WTC11 (cell line): Measurements from ENCODE around the gene GSS. TPM values are rescaled to one million over a fixed set of nuclear protein-coding genes. Genes with fewer than 3 reads are reported as not detected.

ENCODE experiments used
- ATAC-seq: fragments of 200-7000 bp; cut with Tn5 transposase; 2 replicates; pipeline ENCODE4 v1.10.0; 2021; ENCODE audit warnings: mild to moderate bottlenecking, moderate library complexity
- CTCF ChIA-PET: fragments of 300-600 bp; sonication (Branson Sonifier 250); formaldehyde crosslinking; loops from one replicate; lab custom pipeline; 2021; ENCODE audit warnings: antibody characterized with exemption; lab: Charles Lee
- POLR2A ChIA-PET: fragments of 350-600 bp; sonication (Branson Sonifier 250); formaldehyde crosslinking; loops from one replicate; lab custom pipeline; 2021; ENCODE audit warnings: antibody characterized with exemption; lab: Charles Lee
- DNase-seq: peaks from one replicate; pipeline ENCODE4 v3.0.0; 2021; ENCODE audit warnings: low spot score
- H3K27ac Mint-ChIP-seq: 2 replicates; pipeline ENCODE4 v1.8.0; 2021; ENCODE audit warnings: mixed read lengths
- H3K27me3 Mint-ChIP-seq: 2 replicates; pipeline ENCODE4 v1.8.0; 2021; ENCODE audit warnings: low read depth, mild to moderate bottlenecking, moderate library complexity, mixed read lengths
- H3K36me3 Mint-ChIP-seq: 2 replicates; pipeline ENCODE4 v1.8.0; 2021; ENCODE audit warnings: mixed read lengths
- H3K4me1 Mint-ChIP-seq: 2 replicates; pipeline ENCODE4 v1.8.0; 2022; ENCODE audit warnings: mixed read lengths
- H3K4me3 Mint-ChIP-seq: 2 replicates; pipeline ENCODE4 v1.8.0; 2021; ENCODE audit warnings: mild to moderate bottlenecking, moderate library complexity, mixed read lengths
- H3K9me3 Mint-ChIP-seq: 2 replicates; pipeline ENCODE4 v1.8.0; 2021; ENCODE audit warnings: mixed read lengths
- EMX1 ChIP-seq: fragments of 250-450 bp; sonication (Bioruptor Pico); IDR thresholded peaks from 2 replicates; pipeline ENCODE4 v1.8.0; 2021; ENCODE audit warnings: mild to moderate bottlenecking
- FOXJ3 ChIP-seq: sonication (generic); formaldehyde crosslinking; IDR thresholded peaks from 2 replicates; pipeline ENCODE4 v1.9.0; 2021; ENCODE audit warnings: missing genetic modification reagents, mild to moderate bottlenecking, borderline replicate concordance
- FOXK1 ChIP-seq: sonication (generic); formaldehyde crosslinking; IDR thresholded peaks from 2 replicates; pipeline ENCODE4 v1.8.0; 2022; ENCODE audit warnings: mild to moderate bottlenecking, moderate library complexity, missing genetic modification reagents
- FOXP1 ChIP-seq: sonication (generic); formaldehyde crosslinking; IDR thresholded peaks from 2 replicates; pipeline ENCODE4 v1.8.0; 2022; ENCODE audit warnings: missing genetic modification reagents, mild to moderate bottlenecking, moderate library complexity, borderline replicate concordance
- GTF2I ChIP-seq: fragments of 250-450 bp; sonication (Bioruptor Pico); conservative IDR thresholded peaks from 2 replicates; pipeline ENCODE4 v1.4.0; 2021; ENCODE audit warnings: mild to moderate bottlenecking
- HMGA2 ChIP-seq: fragments of 250-450 bp; sonication (Bioruptor Pico); IDR thresholded peaks from 2 replicates; pipeline ENCODE4 v1.4.0; 2021; ENCODE audit warnings: mild to moderate bottlenecking, moderate library complexity
- IRF2 ChIP-seq: sonication (generic); formaldehyde crosslinking; IDR thresholded peaks from 2 replicates; pipeline ENCODE4 v1.8.0; 2022; ENCODE audit warnings: low read depth, missing genetic modification reagents, borderline replicate concordance
- JUN ChIP-seq: sonication (generic); formaldehyde crosslinking; IDR thresholded peaks from 2 replicates; pipeline ENCODE4 v1.8.0; 2023; ENCODE audit warnings: mild to moderate bottlenecking, missing genetic modification reagents
- NFATC4 ChIP-seq: fragments of 250-450 bp; sonication (Bioruptor Pico); IDR thresholded peaks from 2 replicates; pipeline ENCODE4 v1.9.0; 2021; ENCODE audit warnings: mild to moderate bottlenecking
- NR3C1 ChIP-seq: sonication (generic); formaldehyde crosslinking; conservative IDR thresholded peaks from 2 replicates; pipeline ENCODE4 v1.8.1; 2023; ENCODE audit warnings: low read depth, mild to moderate bottlenecking, missing genetic modification reagents
- RELA ChIP-seq: sonication (generic); formaldehyde crosslinking; IDR thresholded peaks from 2 replicates; pipeline ENCODE4 v1.8.1; 2022; ENCODE audit warnings: missing genetic modification reagents, mild to moderate bottlenecking, borderline replicate concordance
- TEAD1 ChIP-seq: sonication (generic); formaldehyde crosslinking; IDR thresholded peaks from 2 replicates; pipeline ENCODE4 v1.8.0; 2022; ENCODE audit warnings: mild to moderate bottlenecking, missing genetic modification reagents
- USF2 ChIP-seq: sonication (generic); formaldehyde crosslinking; IDR thresholded peaks from 2 replicates; pipeline ENCODE4 v1.8.1; 2023; ENCODE audit warnings: mild to moderate bottlenecking, missing genetic modification reagents, moderate library complexity
- ZBTB43 ChIP-seq: sonication (generic); formaldehyde crosslinking; IDR thresholded peaks from 2 replicates; pipeline ENCODE4 v1.8.1; 2023; ENCODE audit warnings: mild to moderate bottlenecking, missing genetic modification reagents
- ZNF121 ChIP-seq: sonication (generic); formaldehyde crosslinking; IDR thresholded peaks from 2 replicates; pipeline ENCODE4 v1.8.0; 2023; ENCODE audit warnings: missing genetic modification reagents
- ZNF512 ChIP-seq: sonication (generic); formaldehyde crosslinking; IDR thresholded peaks from 2 replicates; pipeline ENCODE4 v1.8.1; 2022; ENCODE audit warnings: missing genetic modification reagents, borderline replicate concordance
- total RNA-seq: library from RNA; stranded (reverse); gene quantifications from 3 replicates; pipeline ENCODE4 v1.2.3, GENCODE V29; 2021
- TF ChIP-seq, protein P1 (sequence below): fragments of 200-600 bp; IDR thresholded peaks from 2 replicates; pipeline ENCODE4 v1.8.0; 2022; ENCODE audit warnings: antibody characterized with exemption
- TF ChIP-seq, protein P2 (sequence below): fragments of 250-450 bp; sonication (Bioruptor Pico); IDR thresholded peaks from 2 replicates; pipeline ENCODE4 v1.9.0; 2021; ENCODE audit warnings: mild to moderate bottlenecking, borderline replicate concordance
- TF ChIP-seq, protein P3 (sequence below): sonication (generic); formaldehyde crosslinking; IDR thresholded peaks from 2 replicates; pipeline ENCODE4 v1.8.1; 2023; ENCODE audit warnings: mild to moderate bottlenecking, missing genetic modification reagents, moderate library complexity
- TF ChIP-seq, protein P4 (sequence below): sonication (generic); formaldehyde crosslinking; IDR thresholded peaks from 2 replicates; pipeline ENCODE4 v1.8.1; 2022; ENCODE audit warnings: mild to moderate bottlenecking, missing genetic modification reagents, moderate library complexity, borderline replicate concordance
- TF ChIP-seq, protein P5 (sequence below): sonication (generic); formaldehyde crosslinking; IDR thresholded peaks from 2 replicates; pipeline ENCODE4 v1.8.0; 2023; ENCODE audit warnings: missing genetic modification reagents

Gene GSS
- total RNA-seq, 1 experiment from 2014 or later: 47.3 TPM

DNA sequence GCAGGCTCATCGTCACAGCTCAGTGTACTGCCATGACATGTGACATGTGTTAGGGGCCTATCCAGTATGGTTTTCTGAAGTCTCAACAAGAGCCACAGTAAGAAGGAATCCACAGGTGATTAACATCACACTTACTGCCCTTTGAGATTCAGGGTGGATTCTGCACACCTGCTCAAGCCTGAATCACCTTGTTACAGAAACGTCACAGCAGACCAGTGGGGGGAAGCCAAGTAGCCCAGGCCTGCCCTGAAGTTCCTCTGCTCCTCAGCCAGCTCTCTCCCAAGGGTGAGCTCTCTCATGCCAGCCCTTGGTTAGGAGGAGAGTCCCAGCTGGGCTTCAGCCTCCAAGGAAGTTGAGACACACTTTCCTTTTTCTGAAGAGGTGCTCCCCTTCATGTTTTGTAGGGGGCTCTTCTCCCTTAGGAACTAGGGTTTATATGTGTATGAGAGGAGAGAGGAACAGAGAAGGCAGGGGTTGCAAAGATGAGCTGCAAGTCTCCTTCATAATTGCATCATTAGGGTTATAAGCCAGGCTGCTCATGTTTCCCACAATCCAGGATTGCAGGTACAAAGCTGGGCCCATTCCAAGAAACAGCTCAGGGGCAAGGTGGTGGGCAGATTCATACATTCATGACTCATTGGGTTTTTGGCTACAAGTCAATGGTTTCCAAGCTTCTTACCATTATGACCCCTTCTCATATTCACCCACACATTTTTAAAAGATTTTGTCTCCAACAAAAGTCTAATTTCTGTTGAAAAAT is 11.6 kb downstream of the GSS start:
- Mint-ChIP-seq H3K9me3 (no peaks in the 10 kb centered on the region), H3K27ac (no peak overlapping the region), H3K36me3 (peaks cover 39% of the 10 kb centered on the region), H3K4me1 (no peaks in the 10 kb centered on the region), H3K27me3 (no peaks in the 10 kb centered on the region), H3K4me3 (no peak overlapping the region)
- DNase-seq (no peak), ATAC-seq (no peak)
- CTCF ChIA-PET: interaction anchor here (0.6 to 0.9 kb wide), 3 partner anchors 70 to 152 kb away, joined by 3 to 4 read pairs (median 3); no protein-coding TSS in a partner anchor
- TF ChIP-seq FOXK1 (CRISPR knock-in tag) (no peak), FOXP1 (no peak), HMGA2 (CRISPR knock-in tag) (no peak)
- POLR2A ChIA-PET: interaction anchor here (0.7 kb wide), 1 partner anchor 11 kb away, joined by 3 read pairs; no protein-coding TSS in a partner anchor

DNA sequence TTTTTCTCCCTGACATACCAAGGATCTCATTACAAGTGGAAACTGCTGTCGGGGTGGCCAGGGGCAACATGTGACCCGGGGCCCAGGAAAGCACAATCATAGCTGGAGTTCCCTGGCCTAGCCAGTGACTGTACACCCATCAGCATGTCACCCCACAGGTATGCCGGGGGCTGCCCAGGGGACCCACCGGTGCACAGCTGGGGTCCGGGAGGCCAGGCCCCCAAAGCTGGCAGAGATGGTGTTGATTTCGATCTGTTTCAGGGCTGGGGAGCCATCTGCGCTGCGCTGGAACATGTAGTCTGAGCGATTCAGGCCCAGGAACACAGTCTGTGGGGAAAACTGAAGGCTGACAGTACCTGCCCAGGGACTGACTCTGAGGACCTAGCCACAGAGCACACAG is 13.3 kb downstream of the GSS start:
- Mint-ChIP-seq H3K4me1 (no peaks in the 10 kb centered on the region), H3K27me3 (no peaks in the 10 kb centered on the region), H3K27ac (no peak overlapping the region), H3K9me3 (no peaks in the 10 kb centered on the region), H3K36me3 (peaks cover 45% of the 10 kb centered on the region), H3K4me3 (no peak overlapping the region)
- DNase-seq (no peak), ATAC-seq (no peak)
- CTCF ChIA-PET: no interaction called here
- TF ChIP-seq USF2: no peak
- no peak for TF ChIP-seq ZBTB43 (CRISPR knock-in tag)
- no peak for TF ChIP-seq ZNF121 (CRISPR knock-in tag)
- no peak for TF ChIP-seq NFATC4 (CRISPR knock-in tag)
- TF ChIP-seq NR3C1 (CRISPR knock-in tag): no peak
- TF ChIP-seq TEAD1 (CRISPR knock-in tag): no peak
- TF ChIP-seq, protein P1, sequence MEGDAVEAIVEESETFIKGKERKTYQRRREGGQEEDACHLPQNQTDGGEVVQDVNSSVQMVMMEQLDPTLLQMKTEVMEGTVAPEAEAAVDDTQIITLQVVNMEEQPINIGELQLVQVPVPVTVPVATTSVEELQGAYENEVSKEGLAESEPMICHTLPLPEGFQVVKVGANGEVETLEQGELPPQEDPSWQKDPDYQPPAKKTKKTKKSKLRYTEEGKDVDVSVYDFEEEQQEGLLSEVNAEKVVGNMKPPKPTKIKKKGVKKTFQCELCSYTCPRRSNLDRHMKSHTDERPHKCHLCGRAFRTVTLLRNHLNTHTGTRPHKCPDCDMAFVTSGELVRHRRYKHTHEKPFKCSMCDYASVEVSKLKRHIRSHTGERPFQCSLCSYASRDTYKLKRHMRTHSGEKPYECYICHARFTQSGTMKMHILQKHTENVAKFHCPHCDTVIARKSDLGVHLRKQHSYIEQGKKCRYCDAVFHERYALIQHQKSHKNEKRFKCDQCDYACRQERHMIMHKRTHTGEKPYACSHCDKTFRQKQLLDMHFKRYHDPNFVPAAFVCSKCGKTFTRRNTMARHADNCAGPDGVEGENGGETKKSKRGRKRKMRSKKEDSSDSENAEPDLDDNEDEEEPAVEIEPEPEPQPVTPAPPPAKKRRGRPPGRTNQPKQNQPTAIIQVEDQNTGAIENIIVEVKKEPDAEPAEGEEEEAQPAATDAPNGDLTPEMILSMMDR: no peak
- TF ChIP-seq, protein P2, sequence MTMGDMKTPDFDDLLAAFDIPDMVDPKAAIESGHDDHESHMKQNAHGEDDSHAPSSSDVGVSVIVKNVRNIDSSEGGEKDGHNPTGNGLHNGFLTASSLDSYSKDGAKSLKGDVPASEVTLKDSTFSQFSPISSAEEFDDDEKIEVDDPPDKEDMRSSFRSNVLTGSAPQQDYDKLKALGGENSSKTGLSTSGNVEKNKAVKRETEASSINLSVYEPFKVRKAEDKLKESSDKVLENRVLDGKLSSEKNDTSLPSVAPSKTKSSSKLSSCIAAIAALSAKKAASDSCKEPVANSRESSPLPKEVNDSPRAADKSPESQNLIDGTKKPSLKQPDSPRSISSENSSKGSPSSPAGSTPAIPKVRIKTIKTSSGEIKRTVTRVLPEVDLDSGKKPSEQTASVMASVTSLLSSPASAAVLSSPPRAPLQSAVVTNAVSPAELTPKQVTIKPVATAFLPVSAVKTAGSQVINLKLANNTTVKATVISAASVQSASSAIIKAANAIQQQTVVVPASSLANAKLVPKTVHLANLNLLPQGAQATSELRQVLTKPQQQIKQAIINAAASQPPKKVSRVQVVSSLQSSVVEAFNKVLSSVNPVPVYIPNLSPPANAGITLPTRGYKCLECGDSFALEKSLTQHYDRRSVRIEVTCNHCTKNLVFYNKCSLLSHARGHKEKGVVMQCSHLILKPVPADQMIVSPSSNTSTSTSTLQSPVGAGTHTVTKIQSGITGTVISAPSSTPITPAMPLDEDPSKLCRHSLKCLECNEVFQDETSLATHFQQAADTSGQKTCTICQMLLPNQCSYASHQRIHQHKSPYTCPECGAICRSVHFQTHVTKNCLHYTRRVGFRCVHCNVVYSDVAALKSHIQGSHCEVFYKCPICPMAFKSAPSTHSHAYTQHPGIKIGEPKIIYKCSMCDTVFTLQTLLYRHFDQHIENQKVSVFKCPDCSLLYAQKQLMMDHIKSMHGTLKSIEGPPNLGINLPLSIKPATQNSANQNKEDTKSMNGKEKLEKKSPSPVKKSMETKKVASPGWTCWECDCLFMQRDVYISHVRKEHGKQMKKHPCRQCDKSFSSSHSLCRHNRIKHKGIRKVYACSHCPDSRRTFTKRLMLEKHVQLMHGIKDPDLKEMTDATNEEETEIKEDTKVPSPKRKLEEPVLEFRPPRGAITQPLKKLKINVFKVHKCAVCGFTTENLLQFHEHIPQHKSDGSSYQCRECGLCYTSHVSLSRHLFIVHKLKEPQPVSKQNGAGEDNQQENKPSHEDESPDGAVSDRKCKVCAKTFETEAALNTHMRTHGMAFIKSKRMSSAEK (CRISPR knock-in tag): no peak
- TF ChIP-seq ZNF512 (CRISPR knock-in tag): no peak
- no peak for TF ChIP-seq RELA (CRISPR knock-in tag)
- TF ChIP-seq GTF2I (CRISPR knock-in tag): no peak
- no peak for TF ChIP-seq FOXJ3 (CRISPR knock-in tag)
- no peak for TF ChIP-seq IRF2 (CRISPR knock-in tag)
- TF ChIP-seq EMX1 (CRISPR knock-in tag): no peak
- no peak for TF ChIP-seq JUN (CRISPR knock-in tag)
- TF ChIP-seq, protein P3, sequence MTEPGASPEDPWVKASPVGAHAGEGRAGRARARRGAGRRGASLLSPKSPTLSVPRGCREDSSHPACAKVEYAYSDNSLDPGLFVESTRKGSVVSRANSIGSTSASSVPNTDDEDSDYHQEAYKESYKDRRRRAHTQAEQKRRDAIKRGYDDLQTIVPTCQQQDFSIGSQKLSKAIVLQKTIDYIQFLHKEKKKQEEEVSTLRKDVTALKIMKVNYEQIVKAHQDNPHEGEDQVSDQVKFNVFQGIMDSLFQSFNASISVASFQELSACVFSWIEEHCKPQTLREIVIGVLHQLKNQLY (CRISPR knock-in tag): no peak
- TF ChIP-seq, protein P4, sequence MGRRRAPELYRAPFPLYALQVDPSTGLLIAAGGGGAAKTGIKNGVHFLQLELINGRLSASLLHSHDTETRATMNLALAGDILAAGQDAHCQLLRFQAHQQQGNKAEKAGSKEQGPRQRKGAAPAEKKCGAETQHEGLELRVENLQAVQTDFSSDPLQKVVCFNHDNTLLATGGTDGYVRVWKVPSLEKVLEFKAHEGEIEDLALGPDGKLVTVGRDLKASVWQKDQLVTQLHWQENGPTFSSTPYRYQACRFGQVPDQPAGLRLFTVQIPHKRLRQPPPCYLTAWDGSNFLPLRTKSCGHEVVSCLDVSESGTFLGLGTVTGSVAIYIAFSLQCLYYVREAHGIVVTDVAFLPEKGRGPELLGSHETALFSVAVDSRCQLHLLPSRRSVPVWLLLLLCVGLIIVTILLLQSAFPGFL (CRISPR knock-in tag): no peak
- TF ChIP-seq, protein P5, sequence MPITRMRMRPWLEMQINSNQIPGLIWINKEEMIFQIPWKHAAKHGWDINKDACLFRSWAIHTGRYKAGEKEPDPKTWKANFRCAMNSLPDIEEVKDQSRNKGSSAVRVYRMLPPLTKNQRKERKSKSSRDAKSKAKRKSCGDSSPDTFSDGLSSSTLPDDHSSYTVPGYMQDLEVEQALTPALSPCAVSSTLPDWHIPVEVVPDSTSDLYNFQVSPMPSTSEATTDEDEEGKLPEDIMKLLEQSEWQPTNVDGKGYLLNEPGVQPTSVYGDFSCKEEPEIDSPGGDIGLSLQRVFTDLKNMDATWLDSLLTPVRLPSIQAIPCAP (CRISPR knock-in tag): no peak
- POLR2A ChIA-PET: no interaction called here
